GM23248 (cell line): ENCODE results near the gene NPHP4. TPM values are rescaled to one million over a fixed set of nuclear protein-coding genes. Genes with fewer than 3 reads are reported as not detected.

Experiments
- DNase-seq: peaks from one replicate; pipeline ENCODE4 v3.0.0-alpha.2; 2015
- H2AFZ ChIP-seq: fragments of 200-600 bp; sonication (generic); 2 replicates; pipeline ENCODE4 v1.6.1; 2016; ENCODE audit warnings: antibody characterized with exemption
- H3F3A ChIP-seq: fragments of 200-600 bp; sonication (generic); 2 replicates; pipeline ENCODE4 v1.6.1; 2016; ENCODE audit warnings: mild to moderate bottlenecking, antibody characterized with exemption, mixed run types; ENCODE audit not compliant: insufficient read depth
- H3K27ac ChIP-seq: fragments of 200-600 bp; sonication (generic); 2 replicates; pipeline ENCODE4 v1.5.1; 2016; ENCODE audit warnings: mild to moderate bottlenecking
- H3K27me3 ChIP-seq: fragments of 200-600 bp; sonication (generic); replicated peaks from 2 replicates; pipeline ENCODE4 v1.6.1; 2016; ENCODE audit warnings: mild to moderate bottlenecking; ENCODE audit not compliant: insufficient read depth
- H3K36me3 ChIP-seq: fragments of 200-600 bp; sonication (generic); 2 replicates; pipeline ENCODE4 v1.6.1; 2016; ENCODE audit warnings: low read depth, mild to moderate bottlenecking
- H3K4me1 ChIP-seq: fragments of 200-600 bp; sonication (generic); 2 replicates; pipeline ENCODE4 v1.6.1; 2016; ENCODE audit warnings: mild to moderate bottlenecking; ENCODE audit not compliant: insufficient read depth
- H3K4me2 ChIP-seq: fragments of 200-600 bp; sonication (generic); one replicate; pipeline ENCODE4 v1.6.1; 2016; ENCODE audit warnings: mild to moderate bottlenecking; ENCODE audit not compliant: unreplicated experiment
- H3K4me3 ChIP-seq: fragments of 200-600 bp; sonication (generic); 2 replicates; pipeline ENCODE4 v1.5.1; 2016; ENCODE audit warnings: mild to moderate bottlenecking
- H3K79me2 ChIP-seq: fragments of 200-600 bp; sonication (generic); 2 replicates; pipeline ENCODE4 v1.6.1; 2016; ENCODE audit warnings: mild to moderate bottlenecking; ENCODE audit not compliant: insufficient read depth
- H3K9ac ChIP-seq: fragments of 200-600 bp; sonication (generic); 2 replicates; pipeline ENCODE4 v1.6.1; 2016; ENCODE audit warnings: mild to moderate bottlenecking
- H3K9me2 ChIP-seq: fragments of 200-600 bp; sonication (generic); 2 replicates; pipeline ENCODE4 v1.6.1; 2016; ENCODE audit warnings: mixed run types, mild to moderate bottlenecking, moderate library complexity; ENCODE audit not compliant: insufficient read depth
- H3K9me3 ChIP-seq: fragments of 200-600 bp; sonication (generic); one replicate; pipeline ENCODE4 v1.6.1; 2017; ENCODE audit warnings: low read depth
- H4K20me1 ChIP-seq: fragments of 200-600 bp; sonication (generic); 2 replicates; pipeline ENCODE4 v1.6.0; 2016; ENCODE audit not compliant: insufficient read depth
- EZH2 ChIP-seq: fragments of 200-600 bp; sonication (generic); IDR thresholded peaks from 2 replicates; pipeline ENCODE4 v1.6.1; 2018; ENCODE audit warnings: antibody characterized with exemption, mild to moderate bottlenecking; ENCODE audit not compliant: insufficient read depth, poor library complexity, severe bottlenecking
- EZH2phosphoT487 ChIP-seq: fragments of 200-600 bp; sonication (generic); IDR thresholded peaks from 2 replicates; pipeline ENCODE4 v1.6.1; 2018; ENCODE audit warnings: antibody characterized with exemption, moderate library complexity, mild to moderate bottlenecking, low read depth; ENCODE audit not compliant: insufficient read depth
- WGBS, 2 experiments: methylation state at CpG; one replicate each; pipeline ENCODE4 v1.1.6; 2015 to 2017; ENCODE audit warnings: low lambda C conversion rate in 2 of 2, low coverage in 1 of 2; ENCODE audit errors: missing lambda C conversion rate in 2 of 2; 5-methylcytosine and 5-hydroxymethylcytosine counted together
- in situ Hi-C: fragments of 300-500 bp; cut with MboI; formaldehyde crosslinking; loops from 2 replicates; pipeline ENCODE4 v1.15.0; 2020
- polyA plus RNA-seq: library from polyadenylated mRNA; unstranded; fragments of >200 nt; fragmentation: Nextera tagmentation; extraction: Ambion mirVana; gene quantifications from 2 replicates; pipeline ENCODE4 v1.2.1, GENCODE V29; 2016
- total RNA-seq: library from RNA; depleted of rRNA; stranded (reverse); fragments of >200 nt; shearing (Covaris generic); gene quantifications from 2 replicates; pipeline ENCODE4 v1.2.3, GENCODE V29; 2014

NPHP4 gene
- total and polyA plus RNA-seq, 2 experiments from 2014 or later = 4.0 to 4.2 TPM

DNA sequence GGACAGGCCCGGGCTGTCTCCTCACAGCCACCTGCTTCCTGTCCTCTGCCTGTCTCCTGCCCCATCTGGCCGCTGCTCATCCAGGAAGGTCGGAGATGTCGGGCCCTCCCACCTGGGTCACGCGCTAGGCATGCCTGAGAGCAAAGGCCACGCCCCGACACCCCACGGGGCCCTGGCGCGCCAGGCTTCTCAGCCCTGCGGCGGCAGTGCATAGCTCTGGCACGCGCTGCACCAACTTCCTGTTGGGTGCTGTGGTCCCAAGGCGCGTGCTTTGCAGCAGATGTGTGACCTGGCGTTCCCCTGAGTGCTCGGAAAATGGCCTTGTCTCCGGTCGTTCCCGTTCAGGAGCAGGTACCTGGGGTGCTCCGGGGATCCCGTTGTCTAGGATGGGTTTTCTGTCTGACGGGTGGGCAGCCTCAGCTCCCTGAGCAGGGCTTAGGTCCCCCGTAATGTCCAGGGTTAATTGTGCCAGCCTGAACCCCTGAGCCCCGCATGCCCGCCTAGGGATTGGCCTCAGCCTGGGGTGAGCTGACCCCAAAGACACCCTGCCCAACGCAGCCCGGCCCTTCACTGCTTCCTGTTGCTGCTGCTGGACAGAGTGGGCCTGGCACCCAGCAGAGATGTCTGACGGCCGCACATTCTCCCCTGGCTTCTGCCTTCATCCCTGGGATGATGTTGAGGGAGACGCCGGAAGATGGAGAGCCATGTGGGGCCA, 34.0 kb upstream of the NPHP4 start:
- H2AFZ ChIP-seq = no peak overlapping the region
- H4K20me1 ChIP-seq = no peaks in the 10 kb centered on the region
- in situ Hi-C loops = no loop called here
- H3K27ac ChIP-seq = no peak overlapping the region
- no peaks in the 10 kb centered on the region for H3K27me3 ChIP-seq
- no peak overlapping the region for H3K4me2 ChIP-seq
- H3K4me3 ChIP-seq = no peak overlapping the region
- no peaks in the 10 kb centered on the region for H3F3A ChIP-seq
- TF ChIP-seq EZH2phosphoT487 (no peak), EZH2 (no peak)
- DNase-seq = no peak
- H3K9me2 ChIP-seq = no peaks in the 10 kb centered on the region
- H3K9ac ChIP-seq = no peak overlapping the region
- 65 to 67% methylated on average over 32 to 33 of the region's 34 CpGs for WGBS, 2 experiments
- no peaks in the 10 kb centered on the region for H3K9me3 ChIP-seq
- no peaks in the 10 kb centered on the region for H3K4me1 ChIP-seq
- no peaks in the 10 kb centered on the region for H3K36me3 ChIP-seq
- no peaks in the 10 kb centered on the region for H3K79me2 ChIP-seq

GRCh38 chr1:6025269-6026094, 33.3 kb upstream of the NPHP4 start:
- H3K9me3 ChIP-seq = no peaks in the 10 kb centered on the region
- no peaks in the 10 kb centered on the region for H3K4me1 ChIP-seq
- H3K79me2 ChIP-seq = no peaks in the 10 kb centered on the region
- H3K9ac ChIP-seq = no peak overlapping the region
- H3K4me2 ChIP-seq = no peak overlapping the region
- in situ Hi-C loops = no loop called here
- H3K9me2 ChIP-seq = no peaks in the 10 kb centered on the region
- H2AFZ ChIP-seq = no peak overlapping the region
- 78% methylated on average over 13 to 16 of the region's 29 CpGs for WGBS, 2 experiments
- H3K27me3 ChIP-seq = no peaks in the 10 kb centered on the region
- no peak overlapping the region for H3K4me3 ChIP-seq
- peak; percentile 32 for DNase-seq
- H3K27ac ChIP-seq = no peak overlapping the region
- H3F3A ChIP-seq = no peaks in the 10 kb centered on the region
- TF ChIP-seq EZH2 (no peak), EZH2phosphoT487 (no peak)
- no peaks in the 10 kb centered on the region for H4K20me1 ChIP-seq
- no peaks in the 10 kb centered on the region for H3K36me3 ChIP-seq

DNA sequence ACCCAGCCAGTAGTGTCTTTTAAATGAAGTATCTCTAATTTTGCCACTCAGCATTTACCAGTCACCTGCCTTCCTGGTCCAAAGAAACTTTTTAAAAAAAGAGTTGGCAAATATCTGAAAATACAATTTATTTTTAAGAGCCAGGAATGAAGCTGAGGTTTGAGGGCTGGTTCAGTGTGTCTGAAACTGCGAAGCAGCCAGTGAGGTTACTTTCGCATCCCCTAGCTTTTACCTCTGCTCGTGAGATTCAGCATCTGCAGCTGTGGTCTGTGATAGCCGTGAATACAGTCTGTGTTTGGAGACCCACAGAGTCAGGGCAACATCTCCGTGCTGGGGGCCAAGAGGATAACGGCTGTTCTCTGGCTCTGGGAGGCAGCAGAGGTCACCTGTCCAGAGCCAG, 32.2 kb upstream of the NPHP4 start:
- TF ChIP-seq EZH2 (no peak), EZH2phosphoT487 (no peak)
- Histone ChIP-seq H3K27ac (no peak overlapping the region), H3F3A (no peaks in the 10 kb centered on the region), H3K9me3 (no peaks in the 10 kb centered on the region), H3K9ac (no peak overlapping the region), H3K36me3 (no peaks in the 10 kb centered on the region), H4K20me1 (no peaks in the 10 kb centered on the region), H3K4me3 (no peak overlapping the region), H3K4me2 (no peak overlapping the region), H3K4me1 (no peaks in the 10 kb centered on the region), H3K79me2 (no peaks in the 10 kb centered on the region), H3K9me2 (no peaks in the 10 kb centered on the region), H3K27me3 (no peaks in the 10 kb centered on the region), H2AFZ (no peak overlapping the region)
- WGBS, 2 experiments = 87% methylated on average over 6 of the region's 6 CpGs
- DNase-seq = no peak
- in situ Hi-C loops = no loop called here

DNA sequence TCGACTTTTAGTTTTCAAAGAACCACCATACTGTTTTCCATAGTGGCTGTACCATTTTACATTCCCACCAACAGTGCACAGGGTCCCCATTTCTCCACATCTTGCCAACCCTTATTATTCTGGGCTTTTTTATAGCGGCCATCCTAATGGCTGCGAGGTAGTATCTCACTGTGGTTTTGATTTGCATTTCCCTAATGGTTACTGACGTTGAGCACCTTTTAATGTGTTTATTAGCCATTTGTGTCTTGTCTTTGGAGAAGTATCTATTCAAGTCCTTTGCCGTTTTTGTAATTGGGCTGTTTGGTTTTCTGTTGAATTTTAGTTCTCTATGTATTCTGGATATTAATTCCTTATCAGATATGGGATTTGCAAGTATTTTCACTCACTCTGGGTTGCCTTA, 31.1 kb upstream of the NPHP4 start:
- no peak overlapping the region for H3K4me2 ChIP-seq
- no peak overlapping the region for H2AFZ ChIP-seq
- H3K9ac ChIP-seq = no peak overlapping the region
- H3K27ac ChIP-seq = no peak overlapping the region
- H3K9me3 ChIP-seq = no peaks in the 10 kb centered on the region
- no peaks in the 10 kb centered on the region for H3K4me1 ChIP-seq
- WGBS, 2 experiments = 70 to 76% methylated on average over 5 of the region's 5 CpGs
- in situ Hi-C loops = no loop called here
- no peaks in the 10 kb centered on the region for H3K36me3 ChIP-seq
- TF ChIP-seq EZH2phosphoT487 = no peak
- no peak for TF ChIP-seq EZH2
- H4K20me1 ChIP-seq = no peaks in the 10 kb centered on the region
- H3K79me2 ChIP-seq = no peaks in the 10 kb centered on the region
- no peaks in the 10 kb centered on the region for H3K27me3 ChIP-seq
- no peak overlapping the region for H3K4me3 ChIP-seq
- H3K9me2 ChIP-seq = no peaks in the 10 kb centered on the region
- no peaks in the 10 kb centered on the region for H3F3A ChIP-seq
- no peak for DNase-seq
